Measurements from ENCODE around the gene OPCML. TPM values are rescaled to one million over a fixed set of nuclear protein-coding genes. Genes with fewer than 3 reads are reported as not detected.

OPCML gene
- total RNA-seq, 1 experiment from 2014 or later, result not detected

- Histone ChIP-seq H3F3A (ENCODE audit: insufficient read depth, low read depth) (no peaks in the 10 kb centered on the region), H2AFZ (no peak overlapping the region), H3K36me3 (ENCODE audit: low read depth) (no peaks in the 10 kb centered on the region), H3K79me2 (ENCODE audit: low read depth) (no peaks in the 10 kb centered on the region), H4K20me1 (ENCODE audit: insufficient read depth) (no peaks in the 10 kb centered on the region), H3K9me3 (ENCODE audit: insufficient read depth, low read depth) (no peaks in the 10 kb centered on the region), H3K4me2 (no peak overlapping the region), H3K9me2 (ENCODE audit: insufficient read depth) (no peaks in the 10 kb centered on the region), H3K4me3 (no peak overlapping the region), H3K27ac (no peak overlapping the region), H3K4me1 (replicated peaks; ENCODE audit: insufficient read depth) (no peaks in the 10 kb centered on the region), H3K27me3 (ENCODE audit: insufficient read depth, low read depth) (no peaks in the 10 kb centered on the region)
- no TSS peak for BruUV-seq (replicated peaks)
- POLR2A ChIA-PET (ENCODE audit: unreplicated experiment), result no interaction called here
- TF ChIP-seq CTCF (conservative IDR thresholded peaks at IDR 0.05) (no peak), EZH2 (IDR thresholded peaks at IDR 0.05; ENCODE audit: low read depth) (no peak)
- CTCF ChIA-PET, result no interaction called here
- no peak for DNase-seq
- intact Hi-C loops (cut with micrococcal nuclease; ENCODE audit: unreplicated experiment), result no loop called here
These were observed 776.4 kb downstream of the OPCML start for GRCh38 chr11:132755934-132756333.

GRCh38 chr11:132751516-132752250 is 780.6 kb downstream of the OPCML start:
- Histone ChIP-seq H3K36me3 (ENCODE audit: low read depth) (no peaks in the 10 kb centered on the region), H2AFZ (no peak overlapping the region), H3F3A (ENCODE audit: insufficient read depth, low read depth) (no peaks in the 10 kb centered on the region), H3K27ac (no peak overlapping the region), H3K4me3 (no peak overlapping the region), H3K79me2 (ENCODE audit: low read depth) (no peaks in the 10 kb centered on the region), H3K4me2 (no peak overlapping the region), H3K4me1 (replicated peaks; ENCODE audit: insufficient read depth) (no peaks in the 10 kb centered on the region), H3K9me2 (ENCODE audit: insufficient read depth) (no peaks in the 10 kb centered on the region), H4K20me1 (ENCODE audit: insufficient read depth) (no peaks in the 10 kb centered on the region), H3K27me3 (ENCODE audit: insufficient read depth, low read depth) (no peaks in the 10 kb centered on the region), H3K9me3 (ENCODE audit: insufficient read depth, low read depth) (no peaks in the 10 kb centered on the region)
- intact Hi-C loops (cut with micrococcal nuclease; ENCODE audit: unreplicated experiment), result no loop called here
- no peak for DNase-seq
- CTCF ChIA-PET, result no interaction called here
- TF ChIP-seq CTCF (conservative IDR thresholded peaks at IDR 0.05) (no peak), EZH2 (IDR thresholded peaks at IDR 0.05; ENCODE audit: low read depth) (no peak)
- no TSS peak for BruUV-seq (replicated peaks)
- POLR2A ChIA-PET (ENCODE audit: unreplicated experiment), result no interaction called here

- Histone ChIP-seq H4K20me1 (ENCODE audit: insufficient read depth) (no peaks in the 10 kb centered on the region), H3F3A (ENCODE audit: insufficient read depth, low read depth) (no peaks in the 10 kb centered on the region), H3K9me3 (ENCODE audit: insufficient read depth, low read depth) (no peaks in the 10 kb centered on the region), H3K27ac (no peak overlapping the region), H3K9me2 (ENCODE audit: insufficient read depth) (no peaks in the 10 kb centered on the region), H3K4me1 (replicated peaks; ENCODE audit: insufficient read depth) (no peaks in the 10 kb centered on the region), H3K79me2 (ENCODE audit: low read depth) (no peaks in the 10 kb centered on the region), H3K27me3 (ENCODE audit: insufficient read depth, low read depth) (no peaks in the 10 kb centered on the region), H3K4me3 (no peak overlapping the region), H2AFZ (no peak overlapping the region), H3K4me2 (no peak overlapping the region), H3K36me3 (ENCODE audit: low read depth) (no peaks in the 10 kb centered on the region)
- ChIA-PET CTCF (no interaction called here), POLR2A (ENCODE audit: unreplicated experiment) (no interaction called here)
- no peak for DNase-seq
- no peak for TF ChIP-seq CTCF (conservative IDR thresholded peaks at IDR 0.05)
- TF ChIP-seq EZH2 (IDR thresholded peaks at IDR 0.05; ENCODE audit: low read depth), result no peak
- intact Hi-C loops (cut with micrococcal nuclease; ENCODE audit: unreplicated experiment), result no loop called here
- BruUV-seq (replicated peaks), result no TSS peak
These were observed 786.0 kb downstream of the OPCML start for GRCh38 chr11:132746305-132746704.

All from PC-9 (cell line).